ENCODE measurements around the gene VAPA.

VAPA gene

GRCh38 chr18:9988665-9989064, 74.8 kb downstream of the VAPA start:
- TF ChIP-seq, protein P1, sequence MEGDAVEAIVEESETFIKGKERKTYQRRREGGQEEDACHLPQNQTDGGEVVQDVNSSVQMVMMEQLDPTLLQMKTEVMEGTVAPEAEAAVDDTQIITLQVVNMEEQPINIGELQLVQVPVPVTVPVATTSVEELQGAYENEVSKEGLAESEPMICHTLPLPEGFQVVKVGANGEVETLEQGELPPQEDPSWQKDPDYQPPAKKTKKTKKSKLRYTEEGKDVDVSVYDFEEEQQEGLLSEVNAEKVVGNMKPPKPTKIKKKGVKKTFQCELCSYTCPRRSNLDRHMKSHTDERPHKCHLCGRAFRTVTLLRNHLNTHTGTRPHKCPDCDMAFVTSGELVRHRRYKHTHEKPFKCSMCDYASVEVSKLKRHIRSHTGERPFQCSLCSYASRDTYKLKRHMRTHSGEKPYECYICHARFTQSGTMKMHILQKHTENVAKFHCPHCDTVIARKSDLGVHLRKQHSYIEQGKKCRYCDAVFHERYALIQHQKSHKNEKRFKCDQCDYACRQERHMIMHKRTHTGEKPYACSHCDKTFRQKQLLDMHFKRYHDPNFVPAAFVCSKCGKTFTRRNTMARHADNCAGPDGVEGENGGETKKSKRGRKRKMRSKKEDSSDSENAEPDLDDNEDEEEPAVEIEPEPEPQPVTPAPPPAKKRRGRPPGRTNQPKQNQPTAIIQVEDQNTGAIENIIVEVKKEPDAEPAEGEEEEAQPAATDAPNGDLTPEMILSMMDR (IDR thresholded peaks at IDR 0.05; ENCODE audit: insufficient read depth, missing control alignments), result no peak
- FAIRE-seq (no peak), DNase-seq (ENCODE audit: insufficient read length, low spot score) (no peak)

DNA sequence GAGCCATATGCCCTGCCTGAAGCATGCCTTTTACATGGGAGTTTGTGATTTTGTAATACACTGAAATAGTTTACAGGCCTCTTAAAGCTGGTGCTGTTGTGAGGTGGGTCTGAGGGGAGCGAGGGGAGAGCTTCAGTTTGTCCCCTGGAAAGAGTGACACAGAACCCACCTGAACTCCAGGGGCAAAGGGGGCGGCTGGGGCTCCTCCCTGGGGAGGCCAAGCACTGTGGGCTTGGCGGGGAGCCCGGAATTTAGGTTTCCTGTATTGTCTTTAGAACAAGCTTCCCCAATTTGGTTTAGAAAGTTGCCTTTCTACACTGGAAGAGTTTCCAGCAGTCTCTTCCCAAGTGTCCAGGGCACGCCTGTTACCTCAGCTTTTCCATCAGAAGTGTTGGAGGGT, 75.7 kb downstream of the VAPA start:
- TF ChIP-seq, protein P1 (IDR thresholded peaks at IDR 0.05; ENCODE audit: insufficient read depth, missing control alignments), result no peak
- no peak for DNase-seq (ENCODE audit: insufficient read length, low spot score)

GRCh38 chr18:9991011-9992000, 77.5 kb downstream of the VAPA start:
- DNase-seq (ENCODE audit: insufficient read length, low spot score) (no peak), FAIRE-seq (no peak)
- TF ChIP-seq, protein P1 (IDR thresholded peaks at IDR 0.05; ENCODE audit: insufficient read depth, missing control alignments), result no peak

More for the DNA sequence above, 75.7 kb downstream of the VAPA start:
- FAIRE-seq, result no peak

DNA sequence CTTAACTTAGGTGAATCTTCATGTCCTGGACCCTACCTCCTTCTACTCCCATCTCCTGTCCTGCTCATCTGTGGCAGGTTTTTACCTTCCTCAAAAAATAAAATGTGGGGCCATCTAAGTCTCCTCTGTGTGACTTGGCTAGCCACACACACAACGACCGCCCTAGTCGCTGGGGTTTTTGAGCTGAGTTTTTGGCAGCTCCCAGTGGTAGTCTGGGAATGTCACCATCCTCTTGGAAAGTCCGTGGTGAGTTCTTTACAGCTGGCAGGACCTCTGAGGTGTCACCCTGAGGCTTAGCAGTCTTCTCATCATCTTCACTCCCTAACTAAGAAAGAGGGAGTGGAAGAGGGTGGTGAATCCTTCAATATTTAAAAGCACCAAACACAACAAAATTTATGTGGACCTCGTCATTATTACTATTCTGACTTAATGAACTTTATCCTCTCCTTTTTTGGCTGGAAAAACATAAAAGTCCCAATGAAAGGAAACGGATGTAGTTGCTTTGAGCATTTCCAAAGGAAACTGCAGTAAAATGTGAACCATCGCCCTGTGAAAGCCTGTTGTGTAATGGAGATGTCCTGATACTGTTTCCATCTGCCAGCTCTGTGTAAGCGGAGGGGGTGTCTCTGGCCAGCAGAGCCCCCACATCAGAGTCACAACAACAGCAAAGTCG, 78.6 kb downstream of the VAPA start:
- TF ChIP-seq, protein P1 (IDR thresholded peaks at IDR 0.05; ENCODE audit: insufficient read depth, missing control alignments), result no peak
- DNase-seq (ENCODE audit: insufficient read length, low spot score), result no peak
- no peak for FAIRE-seq

DNA sequence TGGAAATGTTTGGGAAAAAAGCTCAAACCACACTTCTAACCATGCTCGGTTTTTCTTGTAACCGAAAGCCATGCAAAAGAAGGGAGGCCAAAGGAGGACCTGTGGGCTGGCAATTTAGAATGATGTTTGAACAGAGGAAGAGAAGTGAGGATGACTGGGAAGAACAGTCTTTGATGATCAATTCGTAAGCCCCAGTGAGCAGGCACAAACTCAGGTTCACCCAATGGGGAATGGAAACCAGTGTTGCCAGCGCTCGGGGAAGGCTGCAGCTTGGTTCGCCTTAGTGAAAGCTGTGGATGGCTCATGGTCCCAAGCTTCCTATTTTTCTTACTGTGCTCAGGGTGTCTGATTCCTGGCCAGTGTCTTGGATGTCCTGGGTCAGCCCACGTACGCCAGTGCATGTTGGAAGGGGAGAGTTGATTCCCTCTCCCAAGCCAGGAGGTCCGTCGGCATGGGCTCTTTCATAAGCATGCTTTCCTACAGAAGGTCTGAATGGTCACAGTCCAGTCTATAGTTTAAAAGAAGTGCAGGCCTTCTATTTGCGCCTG, 79.2 kb downstream of the VAPA start:
- no peak for DNase-seq (ENCODE audit: insufficient read length, low spot score)
- no peak for FAIRE-seq
- TF ChIP-seq, protein P1 (IDR thresholded peaks at IDR 0.05; ENCODE audit: insufficient read depth, missing control alignments), result no peak

GRCh38 chr18:9993521-9994025, 79.8 kb downstream of the VAPA start:
- FAIRE-seq (no peak), DNase-seq (ENCODE audit: insufficient read length, low spot score) (no peak)
- TF ChIP-seq, protein P1 (IDR thresholded peaks at IDR 0.05; ENCODE audit: insufficient read depth, missing control alignments), result no peak
